M059J (cell line): Measurements from ENCODE around the gene FKTN. TPM values are rescaled to one million over a fixed set of nuclear protein-coding genes. Genes with fewer than 3 reads are reported as not detected.

ENCODE experiments used
- DNase-seq: peaks from one replicate; pipeline ENCODE4 v3.0.0-alpha.2; 2012; ENCODE audit warnings: low read depth
- total RNA-seq: library from RNA; depleted of rRNA; stranded (reverse); fragments of >200 nt; shearing (Covaris generic); gene quantifications from 2 replicates; pipeline ENCODE4 v1.2.3, GENCODE V29; 2014

The FKTN gene
- total RNA-seq, 1 experiment from 2014 or later, result 15.6 TPM

DNA sequence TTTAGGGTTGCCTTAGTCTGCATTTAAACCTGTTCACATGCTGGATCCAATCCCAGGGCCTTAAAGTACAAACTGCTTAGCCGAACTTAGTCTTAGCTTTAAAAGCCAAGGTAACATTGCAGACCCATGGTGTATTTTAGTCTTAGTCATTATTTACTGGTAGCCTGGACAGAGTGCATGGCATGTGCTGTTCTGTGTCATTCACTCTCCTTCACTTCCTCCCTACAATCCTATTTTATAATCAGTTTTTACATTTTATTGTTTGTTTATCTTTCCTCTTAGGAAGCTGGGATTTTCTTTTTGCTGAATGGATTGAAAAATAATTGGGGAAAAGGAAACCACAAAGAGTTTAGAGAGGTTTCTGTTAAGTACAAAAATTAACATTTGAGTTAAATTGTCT lies 74.9 kb downstream of the FKTN start:
- DNase-seq, result peak; percentile 16

DNA sequence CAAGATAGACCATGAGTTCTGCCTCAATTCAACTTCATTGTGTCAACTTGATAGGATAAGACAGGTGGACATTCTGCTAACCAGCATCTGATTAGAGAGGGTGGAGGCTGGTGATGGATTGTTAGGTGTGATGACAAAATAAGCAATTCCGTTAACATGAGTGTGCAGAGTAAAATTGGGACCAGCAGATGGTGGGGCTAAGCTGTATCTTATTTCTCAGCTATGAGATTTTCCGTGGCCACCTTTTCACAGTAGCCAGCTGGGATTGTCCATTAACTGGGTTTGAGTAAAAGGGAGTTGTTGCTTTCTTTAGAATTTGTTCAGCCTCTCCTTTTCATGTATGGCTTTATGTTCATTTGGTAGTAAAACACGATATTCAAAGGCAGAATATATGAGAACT lies 75.5 kb downstream of the FKTN start:
- DNase-seq, result no peak

DNA sequence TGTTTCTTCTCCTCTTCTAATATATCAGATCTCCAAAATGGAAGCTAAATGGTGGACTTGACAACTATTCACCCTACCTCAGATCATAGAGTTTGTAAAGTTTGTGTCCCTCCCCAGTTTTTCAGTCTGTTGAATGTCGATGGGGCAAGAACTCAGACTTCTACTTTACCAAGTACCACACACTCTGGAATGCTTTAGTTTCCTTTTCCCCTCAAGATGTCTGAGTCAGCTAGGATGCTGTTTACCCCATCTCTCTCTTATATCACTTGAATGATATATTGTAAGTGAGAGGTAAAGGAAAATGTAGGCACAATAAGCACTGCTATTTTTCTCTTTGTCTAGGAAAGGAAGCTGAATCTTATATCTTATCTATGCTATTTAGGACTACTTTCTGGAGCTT lies 78.4 kb downstream of the FKTN start:
- DNase-seq, result no peak

DNA sequence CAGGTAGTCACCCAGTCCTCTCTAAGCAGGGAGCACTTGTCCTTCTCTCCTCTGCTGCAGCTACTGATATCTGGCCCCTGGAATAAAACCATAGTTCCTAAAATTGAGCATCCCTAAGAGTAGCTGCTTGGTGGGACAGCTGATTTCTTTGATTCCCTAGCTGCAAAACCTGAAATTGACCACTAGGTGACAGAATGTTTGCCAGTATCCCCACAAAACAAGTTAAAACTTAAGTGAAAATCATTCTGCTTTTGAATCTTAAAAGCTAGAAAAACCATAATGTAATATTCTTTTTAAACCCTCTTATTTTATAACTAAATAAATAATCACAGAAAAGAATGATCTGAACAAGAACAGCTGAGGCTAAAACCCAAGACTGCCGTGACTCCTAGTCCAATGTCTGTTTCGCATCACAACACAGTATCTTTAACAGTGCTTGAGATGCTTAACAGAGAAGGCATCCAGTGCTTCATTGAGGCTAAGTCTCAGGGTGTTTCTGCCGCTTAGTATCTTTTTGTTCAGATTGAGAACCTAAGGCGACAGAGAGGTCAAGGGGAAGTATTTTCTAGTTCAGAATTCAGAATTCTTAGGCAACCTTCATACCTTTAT lies 80.0 kb downstream of the FKTN start:
- DNase-seq, result no peak

DNA sequence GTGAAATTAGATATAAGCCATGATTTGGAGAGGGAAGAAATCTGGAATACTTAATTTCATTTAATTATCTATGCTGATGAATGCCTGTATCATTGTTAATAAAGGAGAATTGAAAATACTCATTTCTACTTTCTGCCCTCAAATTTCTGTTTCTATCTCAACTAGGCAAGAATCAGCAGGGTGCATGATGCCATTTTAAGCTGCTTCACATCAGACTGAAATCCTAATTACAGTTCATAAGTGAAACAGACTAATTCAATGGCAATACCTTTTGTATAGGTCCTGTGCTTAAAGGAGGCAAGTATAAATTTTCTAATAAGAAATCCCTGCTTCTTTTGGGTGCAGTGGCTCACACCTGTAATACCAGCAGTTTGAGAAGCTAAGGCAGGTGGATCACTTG lies 82.0 kb downstream of the FKTN start:
- DNase-seq, result no peak

DNA sequence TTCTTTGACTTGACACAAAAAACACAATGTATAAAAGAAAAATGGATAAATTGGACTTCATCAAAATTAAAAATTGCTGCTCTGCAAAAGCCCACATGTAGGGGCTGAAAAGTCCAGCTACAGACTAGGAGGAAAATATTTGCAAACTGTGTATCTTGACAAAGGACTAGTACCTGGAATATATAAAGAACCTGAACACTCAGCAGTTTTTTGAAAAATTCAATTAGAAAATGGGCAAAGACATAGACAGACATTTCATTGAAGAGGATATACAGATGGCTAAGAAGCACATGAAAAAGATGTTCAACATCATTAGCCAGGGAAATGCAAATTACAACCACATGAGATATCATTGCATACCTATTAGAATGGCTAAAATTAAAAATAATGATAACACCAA lies 85.9 kb downstream of the FKTN start:
- no peak for DNase-seq

DNA sequence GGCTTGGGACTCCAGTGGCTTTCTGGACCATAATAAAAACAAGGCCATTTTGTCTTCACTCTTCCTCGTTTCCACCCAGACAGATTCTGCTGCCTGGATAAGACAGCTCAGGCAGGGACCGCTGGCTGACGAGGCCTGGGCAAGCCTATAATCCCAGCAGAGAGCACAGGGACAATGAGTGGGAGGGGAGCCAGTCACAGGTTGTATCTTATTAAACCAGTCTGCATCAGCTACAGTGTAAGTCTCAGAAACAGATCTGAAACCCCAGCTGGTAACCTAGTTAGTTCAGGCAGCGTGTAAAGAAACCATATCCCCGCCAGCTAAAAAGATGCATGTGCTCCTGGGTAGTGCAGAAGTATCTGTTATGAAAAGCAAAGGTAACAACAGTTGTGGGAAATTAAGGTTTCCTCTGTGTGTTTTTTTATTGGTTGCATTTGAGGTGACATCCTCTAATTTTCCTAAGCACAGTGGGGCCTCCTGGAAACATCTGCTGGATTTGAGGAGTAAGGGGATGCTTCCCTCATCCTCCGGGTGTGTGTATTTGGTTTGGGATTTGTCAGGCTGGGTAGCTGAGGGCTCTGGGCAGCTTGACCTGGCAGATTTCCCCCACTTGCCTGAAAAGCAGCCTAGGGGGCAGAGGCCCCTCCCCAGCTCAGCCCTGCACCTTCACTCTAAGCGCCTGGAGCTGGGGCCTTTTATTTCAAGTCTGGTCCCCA lies 89.1 kb downstream of the FKTN start:
- DNase-seq, result no peak

DNA sequence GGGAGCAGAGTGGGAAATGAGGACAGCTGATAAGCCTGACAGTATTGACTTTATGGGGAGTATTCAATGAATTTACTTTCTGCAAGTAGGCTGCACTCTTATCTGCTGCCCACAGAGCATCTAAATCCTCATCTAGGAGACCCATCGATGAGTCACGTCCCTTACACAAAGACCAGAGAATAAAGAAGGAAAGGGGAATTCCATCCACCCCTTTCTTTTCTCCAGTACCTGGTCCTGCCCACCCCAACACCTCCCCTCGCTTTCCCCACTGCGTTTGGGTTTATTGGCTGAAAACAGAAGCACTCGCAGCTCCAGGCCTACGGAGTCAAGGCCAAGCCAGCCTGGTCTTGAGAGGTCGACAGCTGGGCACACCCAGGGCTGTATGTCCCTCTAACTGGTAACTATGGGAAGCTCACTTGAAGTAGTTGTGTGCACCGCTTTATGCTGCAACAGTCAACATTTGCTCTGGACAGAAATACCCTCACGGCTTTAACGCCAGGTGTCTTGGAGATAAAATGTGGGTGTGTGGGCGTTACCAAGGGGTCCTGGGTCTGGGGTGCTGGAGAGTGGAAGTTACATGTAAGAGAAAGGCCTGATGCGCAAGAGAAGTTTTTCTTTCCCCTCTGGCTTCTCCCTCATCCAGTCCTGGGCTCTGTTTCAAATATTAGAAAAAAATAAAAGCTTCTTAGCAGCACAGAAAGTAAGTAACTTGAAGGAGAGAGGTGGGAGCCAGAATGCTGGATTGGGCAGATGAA lies 89.8 kb downstream of the FKTN start:
- peak; percentile 39 for DNase-seq

DNA sequence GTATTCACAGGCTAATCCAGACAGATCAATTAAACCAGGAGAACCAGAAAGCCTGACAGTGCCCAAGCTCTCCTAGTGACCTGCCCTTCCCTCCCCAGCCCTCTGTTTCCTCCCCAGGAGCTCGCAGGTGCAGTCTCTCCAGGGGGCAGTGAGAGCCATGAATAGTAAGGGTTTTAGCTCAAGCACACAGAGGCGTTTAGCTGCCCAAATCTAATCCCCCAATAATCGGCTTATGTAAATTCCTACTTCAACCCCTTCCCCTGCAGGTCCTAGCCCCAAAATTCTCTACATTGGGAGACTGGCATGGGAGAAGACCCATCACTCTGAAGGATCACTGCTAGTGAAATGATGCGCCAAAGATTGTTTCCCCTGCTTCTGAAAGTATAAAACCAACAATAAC lies 93.9 kb downstream of the FKTN start:
- no peak for DNase-seq

DNA sequence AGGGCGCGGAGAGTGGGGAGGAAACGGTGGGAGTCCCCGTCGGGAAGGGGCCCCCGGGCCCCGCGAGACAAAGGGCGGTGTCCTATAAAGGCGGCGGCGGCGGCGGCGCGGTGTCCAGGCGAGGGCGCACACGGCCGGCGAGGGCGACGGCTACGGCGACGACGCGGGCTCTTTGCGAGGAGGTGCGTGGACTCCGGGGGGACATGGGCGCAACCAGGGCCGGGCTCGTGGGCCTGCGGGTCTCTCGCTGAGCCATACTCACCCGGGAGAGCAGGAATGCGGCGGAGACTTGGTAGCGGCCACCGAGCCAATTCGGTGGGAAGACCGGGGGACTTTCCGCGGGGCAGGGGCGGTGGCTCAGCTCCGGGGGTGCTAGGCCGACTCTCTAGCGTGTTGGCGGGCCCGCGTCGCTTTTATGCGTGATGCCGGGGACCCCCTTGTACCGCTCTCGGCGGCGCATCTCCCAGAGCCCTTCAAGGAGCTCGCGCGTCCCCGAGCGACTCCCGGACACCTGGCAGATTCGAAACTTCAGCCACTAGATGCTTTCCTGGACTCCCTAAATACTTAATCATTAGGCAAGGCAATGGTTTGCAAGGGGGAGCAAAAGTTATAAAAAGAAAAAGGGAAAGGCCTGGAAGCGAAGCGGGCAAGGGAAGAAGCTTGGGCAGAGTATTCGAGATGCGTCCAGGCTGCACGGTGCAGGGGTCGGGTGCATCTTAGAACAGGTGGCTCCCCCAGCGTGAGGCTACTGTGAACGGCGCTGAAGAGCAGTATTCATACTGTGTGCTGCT lies 98.4 kb downstream of the FKTN start:
- DNase-seq, result peak; percentile 11

DNA sequence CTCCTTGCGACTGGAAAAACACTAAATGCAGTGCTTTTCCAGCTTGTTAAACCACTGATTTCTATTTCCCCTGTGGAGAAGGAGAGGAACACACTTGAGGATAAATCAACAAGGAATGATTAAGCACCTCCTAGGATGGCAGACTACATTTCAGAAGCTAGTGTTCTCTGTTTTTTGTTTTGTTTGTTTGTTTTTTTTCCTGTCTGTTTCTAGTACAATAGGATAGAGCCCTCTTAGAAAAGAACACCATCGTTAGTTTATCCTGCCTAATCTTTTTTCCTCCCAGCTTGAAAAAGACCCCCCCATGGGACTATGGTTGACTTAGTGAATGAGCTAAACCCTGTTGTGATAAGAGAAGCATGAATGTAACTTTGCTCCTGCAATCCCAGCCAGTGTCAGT lies 100.4 kb downstream of the FKTN start:
- no peak for DNase-seq

DNA sequence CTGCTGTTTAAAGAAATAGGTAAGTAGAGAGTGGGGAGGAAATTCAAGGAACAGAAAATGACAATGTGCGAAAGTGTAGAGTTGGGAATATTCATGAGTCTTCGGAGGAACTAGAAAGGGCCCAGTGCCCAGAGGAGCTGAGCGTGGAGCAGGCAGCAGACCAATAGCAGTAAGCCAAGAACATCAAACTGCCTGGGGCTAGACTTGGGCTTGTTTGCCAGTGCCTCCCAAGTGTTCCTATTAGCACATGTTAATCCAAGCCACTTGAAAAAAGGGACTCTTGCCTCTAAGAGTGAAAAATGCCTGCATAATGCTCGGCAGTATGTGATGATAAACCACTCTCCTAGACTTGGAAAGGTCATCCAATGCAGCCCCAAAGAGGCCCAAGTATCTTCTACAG lies 103.1 kb downstream of the FKTN start:
- no peak for DNase-seq

DNA sequence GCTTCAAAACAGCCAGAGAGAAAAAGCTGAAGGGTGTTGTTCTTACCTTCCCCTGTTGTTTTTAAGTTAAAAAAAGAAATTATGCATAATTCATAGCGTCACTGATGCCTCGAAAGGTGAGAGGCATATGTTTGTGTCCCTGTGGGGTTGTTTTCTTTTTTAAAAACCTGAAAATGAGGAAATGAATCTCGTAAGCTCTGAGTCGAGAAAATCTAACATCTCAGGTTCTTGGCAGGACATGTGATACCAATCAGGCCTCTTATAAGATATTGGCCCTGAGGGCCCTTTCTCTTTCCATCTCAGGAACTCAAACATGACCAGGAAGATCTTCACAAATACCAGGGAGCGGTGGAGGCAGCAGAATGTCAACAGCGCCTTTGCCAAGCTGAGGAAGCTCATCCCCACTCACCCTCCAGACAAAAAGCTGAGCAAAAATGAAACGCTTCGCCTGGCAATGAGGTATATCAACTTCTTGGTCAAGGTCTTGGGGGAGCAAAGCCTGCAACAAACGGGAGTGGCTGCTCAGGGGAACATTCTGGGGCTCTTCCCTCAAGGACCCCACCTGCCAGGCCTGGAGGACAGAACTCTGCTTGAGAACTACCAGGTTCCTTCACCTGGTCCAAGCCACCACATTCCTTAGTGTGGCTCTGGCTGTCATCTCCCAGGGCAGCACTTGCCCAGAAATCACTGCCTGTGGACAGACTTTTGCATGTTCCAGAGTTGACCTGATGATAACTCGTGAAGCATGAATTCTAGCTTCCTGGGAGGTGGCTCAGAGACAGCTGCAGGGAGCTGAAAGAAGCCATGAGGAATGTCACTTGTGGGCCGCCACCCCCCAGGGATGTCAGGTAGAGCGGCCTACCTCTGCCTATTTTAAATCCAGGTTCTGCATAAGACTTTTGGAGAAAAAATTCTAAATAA lies 104.5 kb downstream of the FKTN start, which contains the start of gene TAL2:
Gene TAL2, plus strand, starts transcription at position 274 of the 921 bp plus-strand sequence. Its CDS starts 40 bp downstream, at position 314.
- DNase-seq, result no peak

DNA sequence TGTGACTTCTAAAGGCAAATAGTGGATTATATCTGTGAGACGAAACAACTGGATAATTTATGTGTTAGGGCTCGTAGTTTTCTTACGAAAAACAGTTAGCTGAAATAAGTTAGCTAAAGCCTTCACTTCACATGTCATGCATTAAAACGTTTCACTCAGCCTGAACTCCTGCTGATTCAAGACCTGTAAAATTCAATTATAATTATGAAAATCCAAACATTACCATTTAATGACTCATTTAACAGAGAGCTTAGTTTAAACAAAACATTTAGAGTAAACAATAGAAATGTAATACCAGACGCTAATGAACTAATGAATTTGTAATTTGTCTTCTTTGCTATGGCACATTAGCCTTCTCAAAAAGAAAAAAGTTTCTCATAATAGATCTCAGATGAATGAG lies 106.0 kb downstream of the FKTN start:
- no peak for DNase-seq

DNA sequence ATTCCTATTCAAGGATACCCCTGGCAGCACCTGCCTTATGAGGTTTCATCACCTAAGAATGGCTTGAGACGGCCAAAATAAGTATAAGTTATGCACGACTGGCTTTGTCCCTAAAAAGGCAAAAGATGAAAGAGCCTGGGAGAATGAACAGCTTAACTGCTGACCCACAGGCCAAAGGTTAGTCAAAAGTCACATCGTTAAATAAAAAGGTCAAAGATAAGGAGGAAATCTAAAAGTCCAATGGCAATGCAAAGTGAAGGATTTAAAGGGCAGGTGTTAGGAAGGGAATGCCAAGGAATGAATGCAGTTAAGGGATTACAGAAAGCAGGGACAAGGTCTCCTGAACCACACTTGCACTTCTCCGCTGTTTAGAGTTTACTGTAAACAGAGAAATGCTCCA lies 109.9 kb downstream of the FKTN start:
- no peak for DNase-seq

DNA sequence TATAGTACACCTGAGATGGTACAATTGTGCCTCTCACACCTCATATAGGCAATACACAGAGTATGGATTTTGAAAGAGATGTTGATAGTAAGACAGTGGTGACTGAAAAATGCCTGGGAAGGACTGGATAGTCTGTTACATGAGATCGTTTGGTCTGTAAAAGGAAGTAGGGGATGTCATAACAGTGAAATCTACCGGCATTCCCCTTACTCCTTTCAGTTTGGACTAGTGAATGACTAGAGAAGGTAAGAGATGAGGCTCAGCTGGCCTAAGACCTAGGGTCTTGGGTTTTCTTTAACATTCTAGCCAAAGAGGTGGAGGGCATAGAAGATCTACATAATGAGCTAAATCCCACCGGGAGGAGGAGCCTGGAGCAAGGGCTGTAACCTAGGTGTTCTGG lies 112.4 kb downstream of the FKTN start:
- DNase-seq, result no peak

DNA sequence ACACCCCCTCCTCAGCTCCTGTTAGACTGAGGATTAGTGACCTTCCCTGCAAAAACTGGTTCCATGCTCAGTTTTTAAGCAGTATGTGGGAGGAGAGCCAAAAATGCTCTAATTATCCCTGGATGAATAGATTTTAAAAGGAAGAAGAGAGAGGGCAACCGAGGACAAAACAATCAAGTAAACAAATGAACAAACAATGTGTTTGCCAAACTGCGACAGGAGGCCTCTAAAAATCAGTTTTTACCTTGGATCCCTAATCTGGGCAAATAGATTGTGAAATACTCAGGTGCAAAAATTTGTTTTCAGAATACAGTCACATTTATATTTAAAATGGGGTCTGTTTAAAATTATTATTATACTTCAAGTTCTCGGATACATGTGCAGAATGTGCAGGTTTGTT lies 112.8 kb downstream of the FKTN start:
- DNase-seq, result no peak

DNA sequence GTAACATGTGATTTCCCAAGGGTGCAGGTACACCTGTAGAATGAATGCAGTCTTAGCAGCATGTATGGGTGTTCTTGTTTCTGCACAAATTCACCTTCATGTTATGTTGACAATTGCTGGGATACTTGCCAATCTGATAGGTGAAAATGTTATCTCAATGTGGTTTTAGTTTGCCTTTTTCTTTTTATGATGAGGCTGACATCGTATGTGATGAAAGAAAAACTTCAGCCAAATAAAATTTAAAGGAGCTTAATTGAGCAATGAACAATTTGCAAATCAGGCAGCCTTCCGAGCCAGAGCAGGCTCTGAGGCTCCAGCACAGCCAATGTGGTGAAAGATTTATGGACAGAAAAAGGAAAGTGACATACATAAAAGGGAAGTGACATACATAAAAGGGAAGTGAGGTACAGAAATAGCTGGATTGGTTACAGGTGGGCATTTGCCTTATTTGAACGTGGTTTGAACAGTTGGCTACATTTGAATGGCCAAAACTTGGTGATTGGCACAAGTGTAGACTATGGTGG lies 114.8 kb downstream of the FKTN start:
- DNase-seq, result no peak

DNA sequence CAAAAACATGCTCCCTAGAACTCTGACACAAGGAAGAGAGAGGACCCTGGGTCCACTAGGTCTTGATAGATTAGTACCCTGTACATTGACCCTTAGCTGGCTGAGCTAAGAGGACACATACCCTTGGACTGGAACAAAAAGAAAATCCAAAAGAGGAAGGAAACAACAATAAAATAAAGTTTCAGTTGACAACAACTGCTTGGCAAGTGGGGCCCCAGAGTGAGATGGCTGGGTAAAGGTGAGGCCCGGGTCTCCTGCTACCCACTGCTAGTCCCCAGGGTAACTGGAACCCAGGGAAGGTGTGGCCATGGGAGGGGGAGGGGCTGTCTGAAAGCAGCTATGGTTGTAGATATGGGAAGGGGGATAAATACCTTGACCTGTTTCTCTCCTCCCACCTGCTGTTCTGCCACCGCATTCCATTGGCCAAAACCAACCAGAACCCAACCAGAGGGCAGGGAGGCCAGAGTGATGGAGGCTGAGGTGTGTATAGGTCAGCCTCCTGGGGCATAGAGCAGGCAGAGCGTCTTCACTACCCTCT lies 116.0 kb downstream of the FKTN start:
- DNase-seq, result no peak

DNA sequence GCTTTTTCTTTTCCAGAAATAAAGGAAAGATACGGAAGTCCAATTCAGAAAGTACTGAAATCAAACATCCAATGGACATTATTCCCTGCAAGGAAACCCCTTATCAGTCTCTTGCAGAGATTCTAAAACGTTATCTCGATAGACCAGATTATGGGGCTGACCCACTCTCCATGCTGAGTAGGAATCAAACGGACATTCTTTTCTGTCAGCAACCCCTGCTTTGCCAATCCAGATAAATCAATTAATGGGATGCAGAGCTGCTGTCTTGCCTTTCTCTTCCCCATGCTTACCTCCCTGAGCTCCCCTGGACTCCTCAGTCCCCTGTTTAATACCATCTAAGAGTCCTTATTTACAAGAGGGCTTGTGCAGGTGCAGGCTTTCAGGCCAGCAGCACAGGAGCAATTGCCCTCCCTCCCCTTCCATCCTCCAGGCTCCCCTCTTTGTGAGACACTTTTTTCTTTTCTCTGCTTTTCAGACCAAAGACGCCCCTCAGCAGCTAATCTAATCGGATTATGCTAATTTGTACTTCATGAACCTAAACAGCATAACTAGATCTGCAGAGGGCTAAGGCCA lies 118.5 kb downstream of the FKTN start:
- DNase-seq, result no peak
